ENCODE measurements around the gene LGR5. TPM values are rescaled to one million over a fixed set of nuclear protein-coding genes. Genes with fewer than 3 reads are reported as not detected.
A peak's percentile ranks its signal among the peaks of the same experiment; 100 is the strongest.

The LGR5 gene
- total and polyA plus RNA-seq, 2 of the 13 experiments (the other 11 are each of a cell fraction or from before 2014, with no cell fraction given): 37.0 to 121 TPM

- Histone ChIP-seq H4K20me1 (ENCODE audit: insufficient read depth, low read length) (no peaks in the 10 kb centered on the region), H3K27ac (ENCODE audit: extremely low read length, insufficient read depth, low read length) (no peak overlapping the region), H3K9me3 (ENCODE audit: low read length) (no peaks in the 10 kb centered on the region), H3K4me1 (ENCODE audit: insufficient read depth, low read length) (peaks cover 9% of the 10 kb centered on the region), H3K36me3 (replicated peaks in 1 of 2; ENCODE audit: control insufficient read depth in 1 of 2, insufficient read depth in 2 of 2, low read length in 2 of 2) (peaks cover 11 to 38% of the 10 kb centered on the region in 2 experiments; a peak in 4 of 5 replicates), H3K4me3 (replicated peaks in 1 of 3; ENCODE audit: insufficient read depth in 1 of 3, low read depth in 2 of 3, low read length in 3 of 3) (no peak overlapping the region), H3K79me2 (ENCODE audit: insufficient read depth, low read length) (no peaks in the 10 kb centered on the region), H3K4me2 (ENCODE audit: low read depth, low read length) (no peak overlapping the region), H3K9ac (ENCODE audit: insufficient read depth, low read depth, low read length) (no peak overlapping the region), H3K27me3 (ENCODE audit: control insufficient read depth in 1 of 2, insufficient read depth in 2 of 2, low read length in 2 of 2) (no peaks in the 10 kb centered on the region), H2AFZ (ENCODE audit: low read length) (no peak overlapping the region)
- WGBS (ENCODE audit: low lambda C conversion rate): 95% methylated on average over 1 of the region's 1 CpG
- no peak for FAIRE-seq
- ATAC-seq: no peak
- ChIA-PET POLR2A (no interaction called here), CTCF (ENCODE audit: low intra/inter-chr PET ratio, low total read pairs) (no interaction called here)
- TSS peak; percentile 10 for BruUV-seq (replicated peaks)
- TF ChIP-seq NR3C1 (CRISPR knock-in tag; IDR thresholded peaks at IDR 0.05): no peak
- no peak for TF ChIP-seq ZNF280B (CRISPR knock-in tag; IDR thresholded peaks at IDR 0.05; ENCODE audit: borderline replicate concordance)
- TF ChIP-seq ZC3H13 (CRISPR knock-in tag; IDR thresholded peaks at IDR 0.05): no peak
- no peak for TF ChIP-seq SRF (IDR thresholded peaks at IDR 0.05; ENCODE audit: low read depth, low read length)
- no peak for TF ChIP-seq ZNF850 (CRISPR knock-in tag; conservative IDR thresholded peaks at IDR 0.05)
- TF ChIP-seq AKNA (CRISPR knock-in tag; IDR thresholded peaks at IDR 0.05; ENCODE audit: borderline replicate concordance): no peak
- TF ChIP-seq POLR2A (IDR thresholded peaks at IDR 0.05; ENCODE audit: insufficient read depth in 1 of 2, low read depth in 2 of 2, low read length in 2 of 2): no peak
- no peak for TF ChIP-seq EP300 (IDR thresholded peaks at IDR 0.05; ENCODE audit: low read depth in 2 of 2, low read length in 2 of 2)
- no peak for TF ChIP-seq EP300 (CRISPR knock-in tag; IDR thresholded peaks at IDR 0.05; ENCODE audit: borderline replicate concordance)
- DNase-seq (ENCODE audit: low spot score): no peak
- intact Hi-C loops (cut with micrococcal nuclease; ENCODE audit: unreplicated experiment) (no loop called here), in situ Hi-C loops (cut with HindIII; ENCODE audit: extremely low pct_ligation_motif_present, low pct_unique_long_range_greater_than_20kb) (no loop called here)
Observed at GRCh38 chr12:71585218-71585617, 145.6 kb downstream of the LGR5 start.
